DND-41 (cell line): ENCODE measurements around the gene HAUS5.
"Not testable (repeated sequence)": the region's sequence is repeated elsewhere in the genome, so short reads cannot be mapped to it uniquely, and the experiment has no call there.

Experiments used
- EZH2 ChIP-seq: IDR thresholded peaks from 3 replicates; pipeline ENCODE4 v1.6.1; 2012; ENCODE audit warnings: borderline replicate concordance, low read depth, mild to moderate bottlenecking, moderate library complexity, low read length, inconsistent platforms; ENCODE audit not compliant: severe bottlenecking
- TF ChIP-seq, protein P1 (sequence below): IDR thresholded peaks from 2 replicates; pipeline ENCODE4 v1.5.1; 2012; ENCODE audit warnings: borderline replicate concordance, low read length, moderate library complexity, mild to moderate bottlenecking; ENCODE audit not compliant: poor library complexity, severe bottlenecking; ENCODE audit errors: extremely low read depth

DNA sequence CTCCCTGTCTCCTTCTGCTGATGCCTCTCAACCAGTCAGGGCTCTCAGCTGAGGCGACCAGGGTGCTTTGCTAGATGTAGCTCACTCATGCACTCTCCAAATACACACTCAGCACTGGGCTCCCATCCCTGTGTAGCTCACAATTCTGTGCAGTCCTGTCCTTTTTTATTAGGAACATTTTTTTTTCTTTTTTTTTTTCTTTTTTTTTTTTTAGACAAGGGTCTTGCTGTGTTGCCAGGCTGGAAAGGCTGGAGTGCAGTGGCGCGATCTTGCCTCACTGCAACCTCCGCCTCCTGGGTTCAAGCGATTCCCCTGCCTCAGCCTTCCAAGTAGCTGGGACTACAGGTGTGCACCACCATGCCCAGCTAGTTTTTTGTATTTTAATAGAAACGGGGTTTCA is 42.3 kb downstream of the HAUS5 start:
- not testable (repeated sequence) for TF ChIP-seq EZH2
- TF ChIP-seq, protein P1, sequence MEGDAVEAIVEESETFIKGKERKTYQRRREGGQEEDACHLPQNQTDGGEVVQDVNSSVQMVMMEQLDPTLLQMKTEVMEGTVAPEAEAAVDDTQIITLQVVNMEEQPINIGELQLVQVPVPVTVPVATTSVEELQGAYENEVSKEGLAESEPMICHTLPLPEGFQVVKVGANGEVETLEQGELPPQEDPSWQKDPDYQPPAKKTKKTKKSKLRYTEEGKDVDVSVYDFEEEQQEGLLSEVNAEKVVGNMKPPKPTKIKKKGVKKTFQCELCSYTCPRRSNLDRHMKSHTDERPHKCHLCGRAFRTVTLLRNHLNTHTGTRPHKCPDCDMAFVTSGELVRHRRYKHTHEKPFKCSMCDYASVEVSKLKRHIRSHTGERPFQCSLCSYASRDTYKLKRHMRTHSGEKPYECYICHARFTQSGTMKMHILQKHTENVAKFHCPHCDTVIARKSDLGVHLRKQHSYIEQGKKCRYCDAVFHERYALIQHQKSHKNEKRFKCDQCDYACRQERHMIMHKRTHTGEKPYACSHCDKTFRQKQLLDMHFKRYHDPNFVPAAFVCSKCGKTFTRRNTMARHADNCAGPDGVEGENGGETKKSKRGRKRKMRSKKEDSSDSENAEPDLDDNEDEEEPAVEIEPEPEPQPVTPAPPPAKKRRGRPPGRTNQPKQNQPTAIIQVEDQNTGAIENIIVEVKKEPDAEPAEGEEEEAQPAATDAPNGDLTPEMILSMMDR: not testable (repeated sequence)
